Measurements from ENCODE around the gene PSMA6.
"Not testable (repeated sequence)": the region's sequence is repeated elsewhere in the genome, so short reads cannot be mapped to it uniquely, and the experiment has no call there.

The PSMA6 gene

GRCh38 chr14:35349496-35350365, 57.5 kb downstream of the PSMA6 start:
- Histone ChIP-seq H3K4me3 (ENCODE audit: low read depth, low read length) (no peak overlapping the region), H3K9ac (ENCODE audit: low read depth, low read length) (no peak overlapping the region), H3K27me3 (ENCODE audit: control insufficient read depth, insufficient read depth, low read length) (no peaks in the 10 kb centered on the region), H3K36me3 (ENCODE audit: control insufficient read depth, insufficient read depth, low read length) (no peaks in the 10 kb centered on the region), H3K4me1 (ENCODE audit: control insufficient read depth, insufficient read depth, low read length) (no peaks in the 10 kb centered on the region), H3K9me3 (ENCODE audit: control insufficient read depth, insufficient read depth, low read length) (no peaks in the 10 kb centered on the region)

GRCh38 chr14:35351497-35351896, 59.3 kb downstream of the PSMA6 start:
- H3K36me3 ChIP-seq (ENCODE audit: control insufficient read depth, insufficient read depth, low read length): no peaks in the 10 kb centered on the region
- H3K27me3 ChIP-seq (ENCODE audit: control insufficient read depth, insufficient read depth, low read length): no peaks in the 10 kb centered on the region
- H3K9ac ChIP-seq (ENCODE audit: low read depth, low read length): no peak overlapping the region
- no peak overlapping the region for H3K4me3 ChIP-seq (ENCODE audit: low read depth, low read length)
- H3K9me3 ChIP-seq (ENCODE audit: control insufficient read depth, insufficient read depth, low read length): no peaks in the 10 kb centered on the region
- no peaks in the 10 kb centered on the region for H3K4me1 ChIP-seq (ENCODE audit: control insufficient read depth, insufficient read depth, low read length)

GRCh38 chr14:35351897-35352273, 59.7 kb downstream of the PSMA6 start:
- no peak overlapping the region for H3K4me3 ChIP-seq (ENCODE audit: low read depth, low read length)
- no peak overlapping the region for H3K9ac ChIP-seq (ENCODE audit: low read depth, low read length)
- H3K4me1 ChIP-seq (ENCODE audit: control insufficient read depth, insufficient read depth, low read length): no peaks in the 10 kb centered on the region

GRCh38 chr14:35352274-35353233, 60.4 kb downstream of the PSMA6 start:
- H3K27me3 ChIP-seq (ENCODE audit: control insufficient read depth, insufficient read depth, low read length): no peaks in the 10 kb centered on the region
- H3K9ac ChIP-seq (ENCODE audit: low read depth, low read length): no peak overlapping the region
- no peaks in the 10 kb centered on the region for H3K9me3 ChIP-seq (ENCODE audit: control insufficient read depth, insufficient read depth, low read length)
- no peak overlapping the region for H3K4me3 ChIP-seq (ENCODE audit: low read depth, low read length)
- H3K4me1 ChIP-seq (ENCODE audit: control insufficient read depth, insufficient read depth, low read length): no peaks in the 10 kb centered on the region
- no peaks in the 10 kb centered on the region for H3K36me3 ChIP-seq (ENCODE audit: control insufficient read depth, insufficient read depth, low read length)

More at GRCh38 chr14:35351897-35352273, 59.7 kb downstream of the PSMA6 start:
- Histone ChIP-seq H3K27me3 (ENCODE audit: control insufficient read depth, insufficient read depth, low read length) (no peaks in the 10 kb centered on the region), H3K36me3 (ENCODE audit: control insufficient read depth, insufficient read depth, low read length) (no peaks in the 10 kb centered on the region), H3K9me3 (ENCODE audit: control insufficient read depth, insufficient read depth, low read length) (no peaks in the 10 kb centered on the region)

GRCh38 chr14:35353409-35354172, 61.4 kb downstream of the PSMA6 start:
- Histone ChIP-seq H3K4me1 (ENCODE audit: control insufficient read depth, insufficient read depth, low read length) (no peaks in the 10 kb centered on the region), H3K36me3 (ENCODE audit: control insufficient read depth, insufficient read depth, low read length) (no peaks in the 10 kb centered on the region), H3K9me3 (ENCODE audit: control insufficient read depth, insufficient read depth, low read length) (no peaks in the 10 kb centered on the region), H3K4me3 (ENCODE audit: low read depth, low read length) (no peak overlapping the region), H3K27me3 (ENCODE audit: control insufficient read depth, insufficient read depth, low read length) (no peaks in the 10 kb centered on the region), H3K9ac (ENCODE audit: low read depth, low read length) (no peak overlapping the region)

- not testable (repeated sequence) for H3K27me3 ChIP-seq (ENCODE audit: control insufficient read depth, insufficient read depth, low read length); H3K36me3 ChIP-seq (ENCODE audit: control insufficient read depth, insufficient read depth, low read length); H3K9me3 ChIP-seq (ENCODE audit: control insufficient read depth, insufficient read depth, low read length); H3K4me1 ChIP-seq (ENCODE audit: control insufficient read depth, insufficient read depth, low read length); H3K9ac ChIP-seq (ENCODE audit: low read depth, low read length); H3K4me3 ChIP-seq (ENCODE audit: low read depth, low read length)
Measured at GRCh38 chr14:35355235-35355634, 63.1 kb downstream of the PSMA6 start.

GRCh38 chr14:35355981-35356841, 64.0 kb downstream of the PSMA6 start:
- H3K9ac ChIP-seq (ENCODE audit: low read depth, low read length): no peak overlapping the region
- H3K27me3 ChIP-seq (ENCODE audit: control insufficient read depth, insufficient read depth, low read length): no peaks in the 10 kb centered on the region
- H3K36me3 ChIP-seq (ENCODE audit: control insufficient read depth, insufficient read depth, low read length): no peaks in the 10 kb centered on the region
- no peaks in the 10 kb centered on the region for H3K9me3 ChIP-seq (ENCODE audit: control insufficient read depth, insufficient read depth, low read length)
- H3K4me3 ChIP-seq (ENCODE audit: low read depth, low read length): no peak overlapping the region
- no peaks in the 10 kb centered on the region for H3K4me1 ChIP-seq (ENCODE audit: control insufficient read depth, insufficient read depth, low read length)

- not testable (repeated sequence) for H3K4me3 ChIP-seq (ENCODE audit: low read depth, low read length); H3K36me3 ChIP-seq (ENCODE audit: control insufficient read depth, insufficient read depth, low read length); H3K27me3 ChIP-seq (ENCODE audit: control insufficient read depth, insufficient read depth, low read length); H3K4me1 ChIP-seq (ENCODE audit: control insufficient read depth, insufficient read depth, low read length); H3K9me3 ChIP-seq (ENCODE audit: control insufficient read depth, insufficient read depth, low read length); H3K9ac ChIP-seq (ENCODE audit: low read depth, low read length)
Measured at GRCh38 chr14:35359655-35360054, 67.5 kb downstream of the PSMA6 start.

GRCh38 chr14:35361141-35361480, 68.9 kb downstream of the PSMA6 start:
- Histone ChIP-seq H3K9me3 (ENCODE audit: control insufficient read depth, insufficient read depth, low read length) (no peaks in the 10 kb centered on the region), H3K4me1 (ENCODE audit: control insufficient read depth, insufficient read depth, low read length) (no peaks in the 10 kb centered on the region), H3K9ac (ENCODE audit: low read depth, low read length) (no peak overlapping the region), H3K4me3 (ENCODE audit: low read depth, low read length) (no peak overlapping the region), H3K27me3 (ENCODE audit: control insufficient read depth, insufficient read depth, low read length) (no peaks in the 10 kb centered on the region), H3K36me3 (ENCODE audit: control insufficient read depth, insufficient read depth, low read length) (no peaks in the 10 kb centered on the region)

- peaks cover 2% of the 10 kb centered on the region for H3K4me1 ChIP-seq (ENCODE audit: control insufficient read depth, insufficient read depth, low read length)
- no peak overlapping the region for H3K4me3 ChIP-seq (ENCODE audit: low read depth, low read length)
- no peaks in the 10 kb centered on the region for H3K36me3 ChIP-seq (ENCODE audit: control insufficient read depth, insufficient read depth, low read length)
- H3K9me3 ChIP-seq (ENCODE audit: control insufficient read depth, insufficient read depth, low read length): no peaks in the 10 kb centered on the region
- no peak overlapping the region for H3K9ac ChIP-seq (ENCODE audit: low read depth, low read length)
- H3K27me3 ChIP-seq (ENCODE audit: control insufficient read depth, insufficient read depth, low read length): no peaks in the 10 kb centered on the region
Measured at GRCh38 chr14:35362450-35362849, 70.3 kb downstream of the PSMA6 start.

- Histone ChIP-seq H3K9ac (ENCODE audit: low read depth, low read length) (no peak overlapping the region), H3K27me3 (ENCODE audit: control insufficient read depth, insufficient read depth, low read length) (no peaks in the 10 kb centered on the region), H3K9me3 (ENCODE audit: control insufficient read depth, insufficient read depth, low read length) (no peaks in the 10 kb centered on the region), H3K36me3 (ENCODE audit: control insufficient read depth, insufficient read depth, low read length) (no peaks in the 10 kb centered on the region), H3K4me3 (ENCODE audit: low read depth, low read length) (no peak overlapping the region), H3K4me1 (ENCODE audit: control insufficient read depth, insufficient read depth, low read length) (peaks cover 5% of the 10 kb centered on the region)
Measured at GRCh38 chr14:35362911-35363374, 70.8 kb downstream of the PSMA6 start.

Measured in iPS-15b (cell line).